Nephron progenitor cell (in vitro differentiated cells): ENCODE results near the gene AKR1C4.
"Not testable (repeated sequence)": the region's sequence is repeated elsewhere in the genome, so short reads cannot be mapped to it uniquely, and the experiment has no call there.

Source experiments
- DNase-seq: peaks from one replicate; pipeline ENCODE4 v3.0.0; 2021
- H3K27ac Mint-ChIP-seq: 2 replicates; pipeline ENCODE4 v1.8.0; 2021; ENCODE audit warnings: mild to moderate bottlenecking, moderate library complexity, mixed read lengths
- H3K27me3 Mint-ChIP-seq: 2 replicates; pipeline ENCODE4 v1.8.0; 2021; ENCODE audit warnings: mild to moderate bottlenecking, low read depth, mixed read lengths; ENCODE audit not compliant: poor library complexity
- H3K36me3 Mint-ChIP-seq: 2 replicates; pipeline ENCODE4 v1.8.0; 2021; ENCODE audit warnings: low read depth, mixed read lengths
- H3K4me1 Mint-ChIP-seq: 2 replicates; pipeline ENCODE4 v1.8.0; 2021; ENCODE audit warnings: mixed read lengths
- H3K4me3 Mint-ChIP-seq: 2 replicates; pipeline ENCODE4 v1.8.0; 2021; ENCODE audit warnings: mild to moderate bottlenecking, moderate library complexity, mixed read lengths
- H3K9me3 Mint-ChIP-seq: 2 replicates; pipeline ENCODE4 v1.8.0; 2021; ENCODE audit warnings: mild to moderate bottlenecking, moderate library complexity, mixed read lengths
- CTCF ChIP-seq: fragments of 200-600 bp; sonication (generic); IDR thresholded peaks from 2 replicates; pipeline ENCODE4 v1.5.0; 2021; ENCODE audit warnings: antibody characterized with exemption

AKR1C4 gene

GRCh38 chr10:5155951-5156350, 40.7 kb upstream of the AKR1C4 start:
- Mint-ChIP-seq H3K4me1 (no peaks in the 10 kb centered on the region), H3K27ac (no peak overlapping the region), H3K36me3 (no peaks in the 10 kb centered on the region), H3K27me3 (peaks cover 7% of the 10 kb centered on the region), H3K4me3 (no peak overlapping the region), H3K9me3 (peaks cover 60% of the 10 kb centered on the region)
- no peak for DNase-seq
- TF ChIP-seq CTCF: no peak

GRCh38 chr10:5157501-5157900, 39.1 kb upstream of the AKR1C4 start:
- no peak for DNase-seq
- H3K4me3 Mint-ChIP-seq: no peak overlapping the region
- no peak overlapping the region for H3K27ac Mint-ChIP-seq
- H3K9me3 Mint-ChIP-seq: peaks cover 63% of the 10 kb centered on the region
- no peaks in the 10 kb centered on the region for H3K4me1 Mint-ChIP-seq
- H3K27me3 Mint-ChIP-seq: peaks cover 7% of the 10 kb centered on the region
- H3K36me3 Mint-ChIP-seq: no peaks in the 10 kb centered on the region
- TF ChIP-seq CTCF: no peak

- H3K4me3 Mint-ChIP-seq: no peak overlapping the region
- no peak for TF ChIP-seq CTCF
- no peaks in the 10 kb centered on the region for H3K36me3 Mint-ChIP-seq
- H3K27me3 Mint-ChIP-seq: peaks cover 7% of the 10 kb centered on the region
- DNase-seq: no peak
- no peak overlapping the region for H3K27ac Mint-ChIP-seq
- peaks cover 68% of the 10 kb centered on the region for H3K9me3 Mint-ChIP-seq
- H3K4me1 Mint-ChIP-seq: no peaks in the 10 kb centered on the region
These were observed 37.5 kb upstream of the AKR1C4 start for GRCh38 chr10:5159126-5159525.

GRCh38 chr10:5163487-5163886, 33.1 kb upstream of the AKR1C4 start:
- no peak for TF ChIP-seq CTCF

GRCh38 chr10:5165738-5166137, 30.9 kb upstream of the AKR1C4 start:
- no peak for DNase-seq
- peaks cover 12% of the 10 kb centered on the region for H3K4me1 Mint-ChIP-seq
- no peak for TF ChIP-seq CTCF
- H3K36me3 Mint-ChIP-seq: no peaks in the 10 kb centered on the region
- no peaks in the 10 kb centered on the region for H3K27me3 Mint-ChIP-seq
- H3K4me3 Mint-ChIP-seq: no peak overlapping the region
- H3K27ac Mint-ChIP-seq: no peak overlapping the region
- H3K9me3 Mint-ChIP-seq: peaks cover 89% of the 10 kb centered on the region

More at GRCh38 chr10:5163487-5163886, 33.1 kb upstream of the AKR1C4 start:
- H3K4me3 Mint-ChIP-seq: no peak overlapping the region
- DNase-seq: no peak
- H3K36me3 Mint-ChIP-seq: no peaks in the 10 kb centered on the region
- peaks cover 92% of the 10 kb centered on the region for H3K9me3 Mint-ChIP-seq
- peaks cover under 1% of the 10 kb centered on the region for H3K27me3 Mint-ChIP-seq
- H3K4me1 Mint-ChIP-seq: no peaks in the 10 kb centered on the region
- H3K27ac Mint-ChIP-seq: no peak overlapping the region

GRCh38 chr10:5168897-5169420, 27.7 kb upstream of the AKR1C4 start:
- H3K36me3 Mint-ChIP-seq: no peaks in the 10 kb centered on the region
- H3K9me3 Mint-ChIP-seq: peaks cover 79% of the 10 kb centered on the region

GRCh38 chr10:5175581-5175980, 21.1 kb upstream of the AKR1C4 start:
- H3K9me3 Mint-ChIP-seq: peaks cover 47% of the 10 kb centered on the region
- not testable (repeated sequence) for H3K27ac Mint-ChIP-seq, H3K4me1 Mint-ChIP-seq, H3K27me3 Mint-ChIP-seq, H3K36me3 Mint-ChIP-seq, DNase-seq, H3K4me3 Mint-ChIP-seq

More at GRCh38 chr10:5168897-5169420, 27.7 kb upstream of the AKR1C4 start:
- H3K4me3 Mint-ChIP-seq: no peak overlapping the region
- H3K4me1 Mint-ChIP-seq: peaks cover 12% of the 10 kb centered on the region
- H3K27me3 Mint-ChIP-seq: no peaks in the 10 kb centered on the region
- peak overlapping the region; percentile 56 for H3K27ac Mint-ChIP-seq
- TF ChIP-seq CTCF: no peak
- DNase-seq: no peak

- not testable (repeated sequence) for H3K27me3 Mint-ChIP-seq, H3K4me1 Mint-ChIP-seq, DNase-seq, H3K27ac Mint-ChIP-seq, H3K4me3 Mint-ChIP-seq, H3K36me3 Mint-ChIP-seq
- peaks cover 55% of the 10 kb centered on the region for H3K9me3 Mint-ChIP-seq
These were observed 16.1 kb upstream of the AKR1C4 start for GRCh38 chr10:5180503-5180902.
